Esophagus squamous epithelium (tissue), 4 donors: ENCODE results near the gene HUS1.

Experiments used
- POLR2A ChIP-seq, 4 donors: fragments of 450-650 bp; IDR thresholded peaks; one replicate each; pipeline ENCODE4 v1.6.1; 2017; ENCODE audit warnings: antibody characterized with exemption in 4 of 4, mild to moderate bottlenecking in 4 of 4, moderate library complexity in 3 of 4
- TF ChIP-seq, protein P1 (sequence below), 6 experiments: fragments of 450-650 bp in 4 of 6; fragments of 200-600 bp in 2 of 6; sonication (generic) in 2 of 6; IDR thresholded peaks; one replicate each; pipeline ENCODE4 v1.5.1; 2016 to 2019; ENCODE audit warnings: antibody characterized with exemption in 6 of 6, mild to moderate bottlenecking in 4 of 6, moderate library complexity in 4 of 6

DNA sequence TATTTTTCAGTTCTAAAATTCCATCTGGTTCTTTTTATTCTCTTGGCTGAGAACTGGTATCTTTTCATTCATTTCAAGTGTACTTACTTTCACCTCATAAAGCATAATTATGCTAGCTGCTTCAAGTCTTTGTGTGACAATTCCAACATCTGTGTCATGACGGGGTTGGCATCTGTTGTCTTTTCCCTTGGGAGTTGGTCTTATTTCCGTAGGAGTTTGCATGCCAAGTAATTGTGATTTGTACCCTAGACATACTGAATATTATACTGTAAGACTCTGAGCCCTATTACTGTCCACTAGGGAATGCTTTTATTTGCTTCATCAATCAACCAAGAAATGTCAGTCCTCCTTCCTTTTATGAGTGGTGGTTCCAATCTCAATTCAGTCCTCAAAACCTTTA is 24.6 kb upstream of the HUS1 start:
- TF ChIP-seq POLR2A (IDR thresholded peaks at IDR 0.05) = no peak
- TF ChIP-seq, protein P1, sequence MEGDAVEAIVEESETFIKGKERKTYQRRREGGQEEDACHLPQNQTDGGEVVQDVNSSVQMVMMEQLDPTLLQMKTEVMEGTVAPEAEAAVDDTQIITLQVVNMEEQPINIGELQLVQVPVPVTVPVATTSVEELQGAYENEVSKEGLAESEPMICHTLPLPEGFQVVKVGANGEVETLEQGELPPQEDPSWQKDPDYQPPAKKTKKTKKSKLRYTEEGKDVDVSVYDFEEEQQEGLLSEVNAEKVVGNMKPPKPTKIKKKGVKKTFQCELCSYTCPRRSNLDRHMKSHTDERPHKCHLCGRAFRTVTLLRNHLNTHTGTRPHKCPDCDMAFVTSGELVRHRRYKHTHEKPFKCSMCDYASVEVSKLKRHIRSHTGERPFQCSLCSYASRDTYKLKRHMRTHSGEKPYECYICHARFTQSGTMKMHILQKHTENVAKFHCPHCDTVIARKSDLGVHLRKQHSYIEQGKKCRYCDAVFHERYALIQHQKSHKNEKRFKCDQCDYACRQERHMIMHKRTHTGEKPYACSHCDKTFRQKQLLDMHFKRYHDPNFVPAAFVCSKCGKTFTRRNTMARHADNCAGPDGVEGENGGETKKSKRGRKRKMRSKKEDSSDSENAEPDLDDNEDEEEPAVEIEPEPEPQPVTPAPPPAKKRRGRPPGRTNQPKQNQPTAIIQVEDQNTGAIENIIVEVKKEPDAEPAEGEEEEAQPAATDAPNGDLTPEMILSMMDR (IDR thresholded peaks at IDR 0.05) = no peak
